NB4 (cell line): ENCODE data around the gene PBX1.

Experiments used
- DNase-seq: peaks from one replicate; pipeline ENCODE4 v3.0.0; 2010; ENCODE audit warnings: low read depth
- H3K4me3 ChIP-seq: one replicate; pipeline ENCODE4 v1.5.1; 2011; ENCODE audit warnings: mild to moderate bottlenecking, low read depth, low read length, moderate library complexity
- CTCF ChIP-seq: IDR thresholded peaks from one replicate; pipeline ENCODE4 v1.5.1; 2012; ENCODE audit warnings: low read depth, low read length
- MAX ChIP-seq: IDR thresholded peaks from 2 replicates; pipeline ENCODE4 v1.6.1; 2011; ENCODE audit warnings: low read depth, low read length
- MYC ChIP-seq: IDR thresholded peaks from 2 replicates; pipeline ENCODE4 v1.6.1; 2011; ENCODE audit warnings: low read depth, low read length
- POLR2A ChIP-seq: IDR thresholded peaks from 2 replicates; pipeline ENCODE4 v1.6.1; 2011; ENCODE audit warnings: mild to moderate bottlenecking; ENCODE audit not compliant: insufficient read length; ENCODE audit errors: extremely low read depth

Gene PBX1

GRCh38 chr1:164558461-164559341, at the start of gene PBX1:
Gene PBX1, plus strand, starts transcription at chr1:164559184.
- DNase-seq: peak; percentile 93
- TF ChIP-seq MYC (no peak), MAX (no peak), POLR2A (no peak), CTCF (no peak)
- H3K4me3 ChIP-seq: peak within 1 kb of the TSS; percentile 49

GRCh38 chr1:164510435-164510834, 48.5 kb upstream of the PBX1 start:
- no peak overlapping the region for H3K4me3 ChIP-seq
- no peak for TF ChIP-seq CTCF
- no peak for TF ChIP-seq POLR2A
- TF ChIP-seq MAX: no peak
- TF ChIP-seq MYC: no peak
- DNase-seq: no peak

- H3K4me3 ChIP-seq: no peak overlapping the region
- no peak for DNase-seq
- TF ChIP-seq MAX: no peak
- no peak for TF ChIP-seq MYC
- TF ChIP-seq POLR2A: no peak
- TF ChIP-seq CTCF: no peak
Measured at GRCh38 chr1:164511001-164511705, 47.8 kb upstream of the PBX1 start.

- TF ChIP-seq MAX (no peak), CTCF (no peak), MYC (no peak), POLR2A (no peak)
- H3K4me3 ChIP-seq: no peak overlapping the region
- DNase-seq: no peak
Measured at GRCh38 chr1:164515231-164515630, 43.8 kb upstream of the PBX1 start.

- TF ChIP-seq MYC (no peak), POLR2A (no peak), CTCF (no peak), MAX (no peak)
- no peak overlapping the region for H3K4me3 ChIP-seq
- no peak for DNase-seq
Measured at GRCh38 chr1:164515711-164516331, 43.2 kb upstream of the PBX1 start.
